ENCODE results near the gene ADD1.

Gene ADD1

GRCh38 chr4:2795893-2796848, 47.5 kb upstream of the ADD1 start:
- peaks cover 34% of the 10 kb centered on the region for H3K4me1 ChIP-seq (ENCODE audit: control insufficient read depth, low read length)
- TF ChIP-seq EZH2phosphoT487 (IDR thresholded peaks at IDR 0.05; ENCODE audit: borderline replicate concordance, low read length) (no peak), CTCF (IDR thresholded peaks at IDR 0.05; ENCODE audit: low read depth, low read length, poor library complexity, severe bottlenecking) (no peak)
- no peak overlapping the region for H3K4me3 ChIP-seq (ENCODE audit: low read length)
- no peaks in the 10 kb centered on the region for H3K9me2 ChIP-seq (replicated peaks; ENCODE audit: control insufficient read depth, low read length)
- H3K9me3 ChIP-seq (ENCODE audit: control insufficient read depth, insufficient read depth, low read length): no peaks in the 10 kb centered on the region
- H3F3A ChIP-seq (ENCODE audit: control insufficient read depth, insufficient read depth): no peaks in the 10 kb centered on the region
- no peak overlapping the region for H3K4me2 ChIP-seq (ENCODE audit: low read length)
- H3K36me3 ChIP-seq (ENCODE audit: control insufficient read depth, low read length): no peaks in the 10 kb centered on the region
- H3K27me3 ChIP-seq (ENCODE audit: control insufficient read depth, low read length): peaks cover 64% of the 10 kb centered on the region
- H3K27ac ChIP-seq (ENCODE audit: low read depth, low read length): no peak overlapping the region
- no peaks in the 10 kb centered on the region for H3K79me2 ChIP-seq (ENCODE audit: control insufficient read depth, low read length)
- no peaks in the 10 kb centered on the region for H4K20me1 ChIP-seq (ENCODE audit: control insufficient read depth, insufficient read depth, low read depth, low read length)

GRCh38 chr4:2796849-2797544, 46.6 kb upstream of the ADD1 start:
- no peaks in the 10 kb centered on the region for H3F3A ChIP-seq (ENCODE audit: control insufficient read depth, insufficient read depth)
- TF ChIP-seq CTCF (IDR thresholded peaks at IDR 0.05; ENCODE audit: low read depth, low read length, poor library complexity, severe bottlenecking) (no peak), EZH2phosphoT487 (IDR thresholded peaks at IDR 0.05; ENCODE audit: borderline replicate concordance, low read length) (no peak)
- H3K4me3 ChIP-seq (ENCODE audit: low read length): no peak overlapping the region
- H3K27ac ChIP-seq (ENCODE audit: low read depth, low read length): no peak overlapping the region
- H4K20me1 ChIP-seq (ENCODE audit: control insufficient read depth, insufficient read depth, low read depth, low read length): no peaks in the 10 kb centered on the region
- no peak overlapping the region for H3K4me2 ChIP-seq (ENCODE audit: low read length)
- H3K9me3 ChIP-seq (ENCODE audit: control insufficient read depth, insufficient read depth, low read length): no peaks in the 10 kb centered on the region
- no peaks in the 10 kb centered on the region for H3K36me3 ChIP-seq (ENCODE audit: control insufficient read depth, low read length)
- peaks cover 37% of the 10 kb centered on the region for H3K4me1 ChIP-seq (ENCODE audit: control insufficient read depth, low read length)
- H3K9me2 ChIP-seq (replicated peaks; ENCODE audit: control insufficient read depth, low read length): no peaks in the 10 kb centered on the region
- peaks cover 64% of the 10 kb centered on the region for H3K27me3 ChIP-seq (ENCODE audit: control insufficient read depth, low read length)
- H3K79me2 ChIP-seq (ENCODE audit: control insufficient read depth, low read length): no peaks in the 10 kb centered on the region

GRCh38 chr4:2797545-2798305, 45.9 kb upstream of the ADD1 start:
- no peak overlapping the region for H3K4me3 ChIP-seq (ENCODE audit: low read length)
- no peak overlapping the region for H3K27ac ChIP-seq (ENCODE audit: low read depth, low read length)
- no peaks in the 10 kb centered on the region for H4K20me1 ChIP-seq (ENCODE audit: control insufficient read depth, insufficient read depth, low read depth, low read length)
- no peaks in the 10 kb centered on the region for H3K36me3 ChIP-seq (ENCODE audit: control insufficient read depth, low read length)
- peaks cover 30% of the 10 kb centered on the region for H3K4me1 ChIP-seq (ENCODE audit: control insufficient read depth, low read length)
- TF ChIP-seq CTCF (IDR thresholded peaks at IDR 0.05; ENCODE audit: low read depth, low read length, poor library complexity, severe bottlenecking): no peak
- TF ChIP-seq EZH2phosphoT487 (IDR thresholded peaks at IDR 0.05; ENCODE audit: borderline replicate concordance, low read length): no peak
- H3K9me2 ChIP-seq (replicated peaks; ENCODE audit: control insufficient read depth, low read length): no peaks in the 10 kb centered on the region
- no peak overlapping the region for H3K4me2 ChIP-seq (ENCODE audit: low read length)
- peaks cover 58% of the 10 kb centered on the region for H3K27me3 ChIP-seq (ENCODE audit: control insufficient read depth, low read length)
- no peaks in the 10 kb centered on the region for H3K79me2 ChIP-seq (ENCODE audit: control insufficient read depth, low read length)
- H3K9me3 ChIP-seq (ENCODE audit: control insufficient read depth, insufficient read depth, low read length): no peaks in the 10 kb centered on the region
- no peaks in the 10 kb centered on the region for H3F3A ChIP-seq (ENCODE audit: control insufficient read depth, insufficient read depth)

Measured in DOHH2 (cell line).